ENCODE results near the gene PARN. TPM values are rescaled to one million over a fixed set of nuclear protein-coding genes. Genes with fewer than 3 reads are reported as not detected.
"Not testable (repeated sequence)": the region's sequence is repeated elsewhere in the genome, so short reads cannot be mapped to it uniquely, and the experiment has no call there.

PARN gene
- total and polyA plus RNA-seq, 2 of the 4 experiments (the other 2 are of a cell fraction), result 24.6 to 25.1 TPM

- H4K20me1 ChIP-seq (ENCODE audit: insufficient read depth, low read length); DNase-seq; H3K14ac ChIP-seq (replicated peaks; ENCODE audit: low read depth, low read length); dilution Hi-C loops (cut with HindIII; ENCODE audit: low sequenced_read_pairs, unreplicated experiment); H2BK5ac ChIP-seq (ENCODE audit: low read depth, low read length, poor library complexity, severe bottlenecking); H4K5ac ChIP-seq (ENCODE audit: low read depth, low read length); H2AK5ac ChIP-seq (ENCODE audit: low read depth, low read length); H3K18ac ChIP-seq (ENCODE audit: low read depth, low read length); H3K79me1 ChIP-seq (ENCODE audit: low read depth in 1 of 2, low read length in 2 of 2); H2BK20ac ChIP-seq (ENCODE audit: low read depth, low read length); H4K8ac ChIP-seq (ENCODE audit: low read depth in 2 of 2, low read length in 2 of 2); intact Hi-C loops (cut with micrococcal nuclease); H2BK15ac ChIP-seq (ENCODE audit: low read depth, low read length); in situ Hi-C loops (cut with MboI; ENCODE audit: low sequenced_read_pairs); H3K23ac ChIP-seq (ENCODE audit: low read depth, low read length); H3K4ac ChIP-seq (ENCODE audit: low read depth, low read length); H3K9me3 ChIP-seq (ENCODE audit: control insufficient read depth, insufficient read depth, low read length); H2BK120ac ChIP-seq (ENCODE audit: low read depth, low read length); H2AFZ ChIP-seq (replicated peaks; ENCODE audit: low read length, poor library complexity); H3K56ac ChIP-seq (ENCODE audit: extremely low read depth, insufficient read depth, low read length); H3K36me3 ChIP-seq (ENCODE audit: control insufficient read depth, insufficient read depth, low read length); ATAC-seq (ENCODE audit: low read depth); H4K91ac ChIP-seq (ENCODE audit: insufficient read depth, low read depth, low read length); H3K4me2 ChIP-seq (ENCODE audit: low read depth, low read length); H3K4me1 ChIP-seq (ENCODE audit: control insufficient read depth, insufficient read depth, low read length); H2AK9ac ChIP-seq (replicated peaks; ENCODE audit: low read depth, low read length, poor library complexity); H3K4me3 ChIP-seq (ENCODE audit: insufficient read depth, low read depth, low read length); H3K9me1 ChIP-seq (ENCODE audit: insufficient read depth, low read length); BruUV-seq (replicated peaks); H3K9ac ChIP-seq (ENCODE audit: low read depth, low read length); H3K27me3 ChIP-seq (ENCODE audit: control insufficient read depth, insufficient read depth, low read length); H3K27ac ChIP-seq (ENCODE audit: insufficient read depth, low read length); POLR2A ChIA-PET (ENCODE audit: unreplicated experiment): not testable (repeated sequence)
- WGBS, 2 experiments (ENCODE audit: extremely low coverage in 2 of 2, insufficient read length in 1 of 2), result 92% methylated on average over 2 of the region's 8 CpGs; no CpG with 5 or more reads in 1 of the 2 experiments
- CTCF ChIA-PET, result interaction anchor here (0.6 kb wide), 1 partner anchor 11 kb away, joined by 4 read pairs; no protein-coding TSS in a partner anchor
These were observed 227.1 kb downstream of the PARN start for GRCh38 chr16:14403001-14403389.

- H2AFZ ChIP-seq (replicated peaks; ENCODE audit: low read length, poor library complexity); in situ Hi-C loops (cut with MboI; ENCODE audit: low sequenced_read_pairs); H2BK15ac ChIP-seq (ENCODE audit: low read depth, low read length); H2BK120ac ChIP-seq (ENCODE audit: low read depth, low read length); H3K36me3 ChIP-seq (ENCODE audit: control insufficient read depth, insufficient read depth, low read length); H3K56ac ChIP-seq (ENCODE audit: extremely low read depth, insufficient read depth, low read length); H3K4me3 ChIP-seq (ENCODE audit: insufficient read depth, low read depth, low read length); H3K9ac ChIP-seq (ENCODE audit: low read depth, low read length); H2BK5ac ChIP-seq (ENCODE audit: low read depth, low read length, poor library complexity, severe bottlenecking); BruUV-seq (replicated peaks); DNase-seq; H3K18ac ChIP-seq (ENCODE audit: low read depth, low read length); H3K9me1 ChIP-seq (ENCODE audit: insufficient read depth, low read length); H3K14ac ChIP-seq (replicated peaks; ENCODE audit: low read depth, low read length); H2AK5ac ChIP-seq (ENCODE audit: low read depth, low read length); POLR2A ChIA-PET (ENCODE audit: unreplicated experiment); dilution Hi-C loops (cut with HindIII; ENCODE audit: low sequenced_read_pairs, unreplicated experiment); H3K27ac ChIP-seq (ENCODE audit: insufficient read depth, low read length); H3K4ac ChIP-seq (ENCODE audit: low read depth, low read length); H3K4me1 ChIP-seq (ENCODE audit: control insufficient read depth, insufficient read depth, low read length); H4K5ac ChIP-seq (ENCODE audit: low read depth, low read length); H3K27me3 ChIP-seq (ENCODE audit: control insufficient read depth, insufficient read depth, low read length); H2AK9ac ChIP-seq (replicated peaks; ENCODE audit: low read depth, low read length, poor library complexity); H2BK20ac ChIP-seq (ENCODE audit: low read depth, low read length); intact Hi-C loops (cut with micrococcal nuclease); H4K20me1 ChIP-seq (ENCODE audit: insufficient read depth, low read length); H3K9me3 ChIP-seq (ENCODE audit: control insufficient read depth, insufficient read depth, low read length); H4K91ac ChIP-seq (ENCODE audit: insufficient read depth, low read depth, low read length); H3K23ac ChIP-seq (ENCODE audit: low read depth, low read length); ATAC-seq (ENCODE audit: low read depth); H3K79me1 ChIP-seq (ENCODE audit: low read depth in 1 of 2, low read length in 2 of 2); H4K8ac ChIP-seq (ENCODE audit: low read depth in 2 of 2, low read length in 2 of 2); H3K4me2 ChIP-seq (ENCODE audit: low read depth, low read length): not testable (repeated sequence)
- CTCF ChIA-PET, result interaction anchor here (0.6 kb wide), 1 partner anchor 11 kb away, joined by 4 read pairs; no protein-coding TSS in a partner anchor
- WGBS, 2 experiments (ENCODE audit: extremely low coverage in 2 of 2, insufficient read length in 1 of 2), result no CpG with 5 or more reads among the region's 15 CpGs
These were observed 227.7 kb downstream of the PARN start for GRCh38 chr16:14402114-14403000.
